Activated T-cell treated with anti-CD3 and anti-CD28 coated beads, Interleukin-2, amount 50 U/mL, for 72 hours (primary cell): ENCODE results near the gene SOX5. TPM values are rescaled to one million over a fixed set of nuclear protein-coding genes. Genes with fewer than 3 reads are reported as not detected.
"Not testable (repeated sequence)": the region's sequence is repeated elsewhere in the genome, so short reads cannot be mapped to it uniquely, and the experiment has no call there.

Source experiments
- ATAC-seq, 2 donors: fragments of 150-1000 bp; cut with Tn5 transposase; replicated peaks in 1 of 2; 2 replicates each; pipeline ENCODE4 v1.10.0; 2021; ENCODE audit warnings: moderate library complexity in 2 of 2, mild to moderate bottlenecking in 1 of 2
- DNase-seq, 2 donors: peaks; one replicate each; pipeline ENCODE4 v3.0.0; 2021 to 2022; ENCODE audit warnings: mixed read lengths in 1 of 2
- H3K27ac Mint-ChIP-seq: one replicate; pipeline ENCODE4 v1.8.0; 2022; ENCODE audit warnings: mild to moderate bottlenecking, moderate library complexity, mixed read lengths
- H3K27me3 Mint-ChIP-seq: one replicate; pipeline ENCODE4 v1.8.0; 2022; ENCODE audit warnings: low read depth, mixed read lengths
- H3K36me3 Mint-ChIP-seq, 2 donors: one replicate each; pipeline ENCODE4 v1.8.0; 2022; ENCODE audit warnings: mixed read lengths in 2 of 2, mild to moderate bottlenecking in 1 of 2; ENCODE audit not compliant: insufficient read depth in 2 of 2
- H3K4me1 Mint-ChIP-seq: one replicate; pipeline ENCODE4 v1.8.0; 2022; ENCODE audit warnings: low read depth, mixed read lengths
- H3K4me3 Mint-ChIP-seq, 2 donors: one replicate each; pipeline ENCODE4 v1.8.0; 2022; ENCODE audit warnings: mild to moderate bottlenecking in 2 of 2, mixed read lengths in 2 of 2, moderate library complexity in 2 of 2
- H3K9me3 Mint-ChIP-seq, 2 donors: one replicate each; pipeline ENCODE4 v1.8.0; 2022; ENCODE audit warnings: mixed read lengths in 2 of 2
- total RNA-seq, 2 donors: library from RNA; stranded (reverse); gene quantifications; one replicate each; pipeline ENCODE4 v1.2.3, GENCODE V29; 2022

The SOX5 gene
- total RNA-seq, 2 donors from 2014 or later: 1.7 to 2.5 TPM

GRCh38 chr12:23719493-23719892 is 230.0 kb downstream of the SOX5 start:
- Mint-ChIP-seq H3K4me1 (no peaks in the 10 kb centered on the region), H3K9me3 (no peaks in the 10 kb centered on the region), H3K27me3 (no peaks in the 10 kb centered on the region), H3K4me3 (no peak overlapping the region), H3K27ac (no peak overlapping the region), H3K36me3 (no peaks in the 10 kb centered on the region)
- ATAC-seq (no peak), DNase-seq (no peak)

GRCh38 chr12:23710361-23710760 is 239.1 kb downstream of the SOX5 start:
- not testable (repeated sequence) for DNase-seq, H3K4me3 Mint-ChIP-seq, H3K36me3 Mint-ChIP-seq, H3K9me3 Mint-ChIP-seq, H3K4me1 Mint-ChIP-seq, H3K27ac Mint-ChIP-seq, H3K27me3 Mint-ChIP-seq, ATAC-seq

- Mint-ChIP-seq H3K4me1 (no peaks in the 10 kb centered on the region), H3K4me3 (no peak overlapping the region), H3K36me3 (no peaks in the 10 kb centered on the region), H3K27ac (no peak overlapping the region), H3K27me3 (no peaks in the 10 kb centered on the region), H3K9me3 (peaks cover 0 to 7% of the 10 kb centered on the region in 2 donors)
- DNase-seq (no peak), ATAC-seq (no peak)
Measured at GRCh38 chr12:23708185-23708837, 241.2 kb downstream of the SOX5 start.

DNA sequence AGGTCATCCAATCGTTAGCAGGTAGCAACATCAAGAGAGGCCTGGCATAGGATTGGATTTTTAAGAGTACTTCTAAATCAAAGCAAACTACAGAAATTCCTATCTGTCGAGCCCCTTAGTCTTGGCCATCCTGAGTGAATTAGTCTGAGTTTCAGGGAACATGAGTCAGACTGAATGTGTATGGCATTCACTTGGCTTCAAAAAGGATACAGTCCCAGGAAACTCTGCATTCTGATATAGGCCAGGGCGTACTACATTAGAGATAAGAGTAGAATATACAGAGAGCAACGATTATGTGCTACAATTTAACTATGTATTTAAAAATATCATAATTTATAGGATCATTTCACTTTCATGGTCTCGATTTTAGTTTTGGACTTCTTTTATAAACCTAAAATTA is 242.2 kb downstream of the SOX5 start:
- H3K36me3 Mint-ChIP-seq: no peaks in the 10 kb centered on the region
- DNase-seq (no peak), ATAC-seq (no peak)
- H3K4me1 Mint-ChIP-seq: no peaks in the 10 kb centered on the region
- no peaks in the 10 kb centered on the region for H3K27me3 Mint-ChIP-seq
- no peak overlapping the region for H3K4me3 Mint-ChIP-seq
- H3K9me3 Mint-ChIP-seq: peaks cover 0 to 4% of the 10 kb centered on the region in 2 donors
- H3K27ac Mint-ChIP-seq: no peak overlapping the region

- Mint-ChIP-seq H3K27ac (no peak overlapping the region), H3K27me3 (no peaks in the 10 kb centered on the region), H3K4me1 (no peaks in the 10 kb centered on the region), H3K36me3 (no peaks in the 10 kb centered on the region), H3K9me3 (peaks cover 0 to 4% of the 10 kb centered on the region in 2 donors), H3K4me3 (no peak overlapping the region)
- ATAC-seq (no peak), DNase-seq (no peak)
Measured at GRCh38 chr12:23704992-23705943, 244.2 kb downstream of the SOX5 start.

- ATAC-seq (no peak), DNase-seq (no peak)
- H3K4me3 Mint-ChIP-seq: no peak overlapping the region
- H3K9me3 Mint-ChIP-seq: peaks cover 3 to 4% of the 10 kb centered on the region in 2 donors
- H3K36me3 Mint-ChIP-seq: no peaks in the 10 kb centered on the region
- H3K27ac Mint-ChIP-seq: no peak overlapping the region
- H3K4me1 Mint-ChIP-seq: no peaks in the 10 kb centered on the region
- H3K27me3 Mint-ChIP-seq: no peaks in the 10 kb centered on the region
Measured at GRCh38 chr12:23703051-23703450, 246.4 kb downstream of the SOX5 start.

- no peaks in the 10 kb centered on the region for H3K36me3 Mint-ChIP-seq
- H3K4me1 Mint-ChIP-seq: no peaks in the 10 kb centered on the region
- H3K27ac Mint-ChIP-seq: no peak overlapping the region
- ATAC-seq: no peak
- peaks cover 2 to 3% of the 10 kb centered on the region in 2 donors for H3K9me3 Mint-ChIP-seq
- no peaks in the 10 kb centered on the region for H3K27me3 Mint-ChIP-seq
- no peak for DNase-seq
- H3K4me3 Mint-ChIP-seq: no peak overlapping the region
Measured at GRCh38 chr12:23699031-23699430, 250.4 kb downstream of the SOX5 start.

- no peaks in the 10 kb centered on the region for H3K27me3 Mint-ChIP-seq
- no peak for DNase-seq
- H3K36me3 Mint-ChIP-seq: no peaks in the 10 kb centered on the region
- H3K4me3 Mint-ChIP-seq: no peak overlapping the region
- no peak for ATAC-seq
- peaks cover 5 to 8% of the 10 kb centered on the region in 2 donors for H3K9me3 Mint-ChIP-seq
- no peak overlapping the region for H3K27ac Mint-ChIP-seq
- H3K4me1 Mint-ChIP-seq: no peaks in the 10 kb centered on the region
Measured at GRCh38 chr12:23694920-23695319, 254.6 kb downstream of the SOX5 start.

GRCh38 chr12:23694307-23694706 is 255.2 kb downstream of the SOX5 start:
- Mint-ChIP-seq H3K9me3 (peaks cover 5 to 8% of the 10 kb centered on the region in 2 donors), H3K4me3 (no peak overlapping the region), H3K4me1 (no peaks in the 10 kb centered on the region), H3K27ac (no peak overlapping the region), H3K36me3 (no peaks in the 10 kb centered on the region), H3K27me3 (no peaks in the 10 kb centered on the region)
- DNase-seq (no peak), ATAC-seq (no peak)

GRCh38 chr12:23687947-23688346 is 261.5 kb downstream of the SOX5 start:
- ATAC-seq (no peak), DNase-seq (no peak)
- no peaks in the 10 kb centered on the region for H3K4me1 Mint-ChIP-seq
- no peak overlapping the region for H3K4me3 Mint-ChIP-seq
- H3K27me3 Mint-ChIP-seq: no peaks in the 10 kb centered on the region
- no peak overlapping the region for H3K27ac Mint-ChIP-seq
- peaks cover 5 to 6% of the 10 kb centered on the region in 2 donors for H3K9me3 Mint-ChIP-seq
- no peaks in the 10 kb centered on the region for H3K36me3 Mint-ChIP-seq

- no peak overlapping the region for H3K27ac Mint-ChIP-seq
- ATAC-seq (no peak), DNase-seq (no peak)
- no peaks in the 10 kb centered on the region for H3K36me3 Mint-ChIP-seq
- H3K4me1 Mint-ChIP-seq: no peaks in the 10 kb centered on the region
- H3K4me3 Mint-ChIP-seq: no peak overlapping the region
- H3K27me3 Mint-ChIP-seq: no peaks in the 10 kb centered on the region
- H3K9me3 Mint-ChIP-seq: peaks cover 6 to 7% of the 10 kb centered on the region in 2 donors
Measured at GRCh38 chr12:23686095-23686494, 263.4 kb downstream of the SOX5 start.

DNA sequence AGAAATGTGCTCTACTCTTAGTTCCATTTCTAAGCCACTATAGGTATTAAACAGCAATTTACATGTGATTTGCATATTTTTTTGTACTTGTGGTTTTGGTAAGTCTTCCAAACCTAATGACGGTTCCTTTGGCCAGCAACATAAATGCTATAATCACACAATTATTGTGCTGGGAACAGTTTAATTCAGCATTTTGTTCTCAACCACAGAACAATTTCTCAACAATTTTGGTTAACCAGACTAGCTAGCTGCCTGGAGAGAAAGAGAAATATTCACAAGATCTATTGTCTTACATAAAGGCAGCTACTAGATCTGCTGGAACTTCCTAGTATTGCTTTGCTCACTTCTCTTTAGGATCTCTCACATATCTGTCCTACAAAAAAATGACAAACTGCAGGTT is 265.3 kb downstream of the SOX5 start:
- Mint-ChIP-seq H3K4me1 (no peaks in the 10 kb centered on the region), H3K27ac (no peak overlapping the region), H3K27me3 (no peaks in the 10 kb centered on the region), H3K36me3 (no peaks in the 10 kb centered on the region), H3K4me3 (no peak overlapping the region), H3K9me3 (peaks cover 2 to 3% of the 10 kb centered on the region in 2 donors)
- no peak for ATAC-seq
- no peak for DNase-seq

DNA sequence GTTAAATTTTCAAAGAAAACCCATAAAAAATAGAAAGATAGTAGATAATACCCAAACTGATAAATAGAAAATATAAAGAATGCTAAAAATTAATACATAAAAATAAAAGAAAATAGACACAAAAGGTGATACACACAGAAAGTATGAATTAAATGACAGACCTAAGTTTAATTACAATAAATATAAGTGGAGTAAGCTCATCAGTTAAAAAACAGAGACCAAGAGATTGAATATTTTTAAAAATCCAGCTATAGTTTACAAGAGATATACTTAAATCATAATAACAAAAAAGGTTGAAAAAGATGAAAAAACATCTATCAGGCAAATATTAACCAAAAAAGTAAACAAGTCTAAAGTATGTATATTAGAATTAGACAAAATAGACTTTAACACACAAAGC is 268.2 kb downstream of the SOX5 start:
- no peaks in the 10 kb centered on the region for H3K27me3 Mint-ChIP-seq
- ATAC-seq: no peak
- DNase-seq: no peak

More for the DNA sequence above, 268.2 kb downstream of the SOX5 start:
- peaks cover 2 to 3% of the 10 kb centered on the region in 2 donors for H3K9me3 Mint-ChIP-seq
- H3K4me3 Mint-ChIP-seq: no peak overlapping the region
- no peaks in the 10 kb centered on the region for H3K36me3 Mint-ChIP-seq
- H3K27ac Mint-ChIP-seq: peak overlapping the region; percentile 46
- H3K4me1 Mint-ChIP-seq: no peaks in the 10 kb centered on the region
